PC-9 (cell line): ENCODE results near the gene UTP14C. TPM values are rescaled to one million over a fixed set of nuclear protein-coding genes. Genes with fewer than 3 reads are reported as not detected.

ENCODE experiments used
- BruUV-seq: library from RNA; stranded (reverse); fragments of 400-500 nt; replicated peaks from 2 replicates; lab custom pipeline; 2021; lab: Mats Ljungman, UMichigan
- CTCF ChIA-PET: fragments of 300-600 bp; sonication (Branson Sonifier 250); formaldehyde crosslinking; loops from one replicate; lab custom pipeline; 2022; ENCODE audit warnings: antibody characterized with exemption; lab: Charles Lee
- POLR2A ChIA-PET: fragments of 300-600 bp; sonication (Branson Sonifier 250); formaldehyde crosslinking; loops from one replicate; lab custom pipeline; 2022; ENCODE audit warnings: antibody characterized with exemption; ENCODE audit not compliant: unreplicated experiment; lab: Charles Lee
- DNase-seq, 2 experiments: peaks; one replicate each; pipeline versions ENCODE4 v3.0.0 to v3.0.0-alpha.2; 2015 to 2022; ENCODE audit warnings: mixed read lengths in 1 of 2
- H2AFZ ChIP-seq: fragments of 200-600 bp; sonication (generic); 2 replicates; pipeline ENCODE4 v1.8.1; 2017; ENCODE audit warnings: antibody characterized with exemption
- H3F3A ChIP-seq: fragments of 200-600 bp; sonication (generic); 2 replicates; pipeline ENCODE4 v1.8.1; 2017; ENCODE audit warnings: antibody characterized with exemption, mild to moderate bottlenecking, low read depth; ENCODE audit not compliant: insufficient read depth
- H3K27ac ChIP-seq: fragments of 200-600 bp; sonication (generic); 2 replicates; pipeline ENCODE4 v1.6.1; 2016; ENCODE audit warnings: mixed run types
- H3K27me3 ChIP-seq: fragments of 200-600 bp; sonication (generic); 2 replicates; pipeline ENCODE4 v1.6.1; 2016; ENCODE audit warnings: low read depth, mixed run types; ENCODE audit not compliant: insufficient read depth
- H3K36me3 ChIP-seq: fragments of 200-600 bp; sonication (generic); 2 replicates; pipeline ENCODE4 v1.6.1; 2016; ENCODE audit warnings: low read depth, mixed run types
- H3K4me1 ChIP-seq: fragments of 200-600 bp; sonication (generic); replicated peaks from 2 replicates; pipeline ENCODE4 v1.6.1; 2016; ENCODE audit warnings: mixed run types; ENCODE audit not compliant: insufficient read depth
- H3K4me2 ChIP-seq: fragments of 200-600 bp; sonication (generic); 2 replicates; pipeline ENCODE4 v1.6.1; 2017; ENCODE audit warnings: mixed run types
- H3K4me3 ChIP-seq: fragments of 200-600 bp; sonication (generic); 2 replicates; pipeline ENCODE4 v1.6.1; 2016; ENCODE audit warnings: mixed run types
- H3K79me2 ChIP-seq: fragments of 200-600 bp; sonication (generic); 2 replicates; pipeline ENCODE4 v1.6.1; 2017; ENCODE audit warnings: low read depth, mixed run types
- H3K9me2 ChIP-seq: fragments of 200-600 bp; sonication (generic); 2 replicates; pipeline ENCODE4 v1.8.1; 2017; ENCODE audit warnings: mild to moderate bottlenecking; ENCODE audit not compliant: insufficient read depth
- H3K9me3 ChIP-seq: fragments of 200-600 bp; sonication (generic); 2 replicates; pipeline ENCODE4 v1.8.1; 2016; ENCODE audit warnings: low read depth; ENCODE audit not compliant: insufficient read depth
- H4K20me1 ChIP-seq: fragments of 200-600 bp; sonication (generic); 2 replicates; pipeline ENCODE4 v1.8.1; 2017; ENCODE audit not compliant: insufficient read depth
- CTCF ChIP-seq: fragments of 200-600 bp; sonication (generic); conservative IDR thresholded peaks from 2 replicates; pipeline ENCODE4 v1.6.1; 2017; ENCODE audit warnings: mixed run types, antibody characterized with exemption, mild to moderate bottlenecking, moderate library complexity
- EZH2 ChIP-seq: fragments of 200-600 bp; sonication (generic); IDR thresholded peaks from 2 replicates; pipeline ENCODE4 v1.8.0; 2017; ENCODE audit warnings: antibody characterized with exemption, low read depth
- intact Hi-C: fragments of 100-400 bp; cut with micrococcal nuclease; formaldehyde crosslinking; loops from one replicate; pipeline ENCODE4 v1.10.0; 2022; ENCODE audit not compliant: unreplicated experiment
- total RNA-seq: library from RNA; stranded (reverse); gene quantifications from 2 replicates; pipeline ENCODE4 v1.2.3, GENCODE V29; 2021

Gene UTP14C
- total RNA-seq, 1 experiment from 2014 or later, result 11.4 TPM

GRCh38 chr13:52022356-52022755, 2.1 kb upstream of the UTP14C start:
- Histone ChIP-seq H4K20me1 (no peaks in the 10 kb centered on the region), H3K36me3 (peaks cover 31% of the 10 kb centered on the region), H3F3A (no peaks in the 10 kb centered on the region), H3K4me1 (no peaks in the 10 kb centered on the region), H3K79me2 (peaks cover 10% of the 10 kb centered on the region; the same call in 1 of the 2 replicates), H3K4me2 (no peak overlapping the region), H3K9me2 (no peaks in the 10 kb centered on the region), H3K27me3 (no peaks in the 10 kb centered on the region), H2AFZ (no peak overlapping the region), H3K9me3 (peaks cover 11% of the 10 kb centered on the region; the same call in 1 of the 2 replicates), H3K27ac (no peak overlapping the region), H3K4me3 (no peak overlapping the region)
- BruUV-seq, result no TSS peak
- CTCF ChIA-PET, result no interaction called here
- no peak for DNase-seq
- POLR2A ChIA-PET, result no interaction called here
- intact Hi-C loops, result no loop called here
- TF ChIP-seq CTCF, result no peak
- TF ChIP-seq EZH2, result no peak

- TF ChIP-seq EZH2 (no peak), CTCF (no peak)
- H3K4me1 ChIP-seq, result no peaks in the 10 kb centered on the region
- intact Hi-C loops, result no loop called here
- H4K20me1 ChIP-seq, result no peaks in the 10 kb centered on the region
- ChIA-PET POLR2A (no interaction called here), CTCF (no interaction called here)
- H3F3A ChIP-seq, result no peaks in the 10 kb centered on the region
- H3K4me3 ChIP-seq, result no peak overlapping the region
- H3K27me3 ChIP-seq, result no peaks in the 10 kb centered on the region
- H3K9me2 ChIP-seq, result no peaks in the 10 kb centered on the region
- H3K27ac ChIP-seq, result no peak overlapping the region
- peaks cover 3% of the 10 kb centered on the region; the same call in 1 of the 2 replicates for H3K79me2 ChIP-seq
- BruUV-seq, result no TSS peak
- H3K9me3 ChIP-seq, result peaks cover 11% of the 10 kb centered on the region; the same call in 1 of the 2 replicates
- peaks cover 49% of the 10 kb centered on the region for H3K36me3 ChIP-seq
- no peak overlapping the region for H2AFZ ChIP-seq
- no peak overlapping the region for H3K4me2 ChIP-seq
- no peak for DNase-seq
Observed at GRCh38 chr13:52025475-52026245, 1.2 kb downstream of the UTP14C start.

GRCh38 chr13:52026246-52026626, 1.7 kb downstream of the UTP14C start:
- Histone ChIP-seq H3K27me3 (no peaks in the 10 kb centered on the region), H3K9me3 (peaks cover 11% of the 10 kb centered on the region; the same call in 1 of the 2 replicates), H3K4me2 (no peak overlapping the region), H2AFZ (no peak overlapping the region), H3F3A (no peaks in the 10 kb centered on the region), H3K27ac (no peak overlapping the region), H3K4me3 (no peak overlapping the region), H3K9me2 (no peaks in the 10 kb centered on the region), H3K79me2 (peaks cover 3% of the 10 kb centered on the region; the same call in 1 of the 2 replicates), H4K20me1 (no peaks in the 10 kb centered on the region), H3K4me1 (no peaks in the 10 kb centered on the region), H3K36me3 (peaks cover 49% of the 10 kb centered on the region)
- intact Hi-C loops, result no loop called here
- CTCF ChIA-PET, result no interaction called here
- POLR2A ChIA-PET, result no interaction called here
- DNase-seq, result no peak
- TF ChIP-seq CTCF, result no peak
- TF ChIP-seq EZH2, result no peak
- no TSS peak for BruUV-seq
